Measurements from ENCODE around the gene THAP7. TPM values are rescaled to one million over a fixed set of nuclear protein-coding genes. Genes with fewer than 3 reads are reported as not detected.
A peak's percentile ranks its signal among the peaks of the same experiment; 100 is the strongest.

THAP7 gene
- total and polyA plus RNA-seq, 2 of the 13 experiments (the other 11 are each of a cell fraction or from before 2014, with no cell fraction given), result 13.0 to 25.5 TPM

DNA sequence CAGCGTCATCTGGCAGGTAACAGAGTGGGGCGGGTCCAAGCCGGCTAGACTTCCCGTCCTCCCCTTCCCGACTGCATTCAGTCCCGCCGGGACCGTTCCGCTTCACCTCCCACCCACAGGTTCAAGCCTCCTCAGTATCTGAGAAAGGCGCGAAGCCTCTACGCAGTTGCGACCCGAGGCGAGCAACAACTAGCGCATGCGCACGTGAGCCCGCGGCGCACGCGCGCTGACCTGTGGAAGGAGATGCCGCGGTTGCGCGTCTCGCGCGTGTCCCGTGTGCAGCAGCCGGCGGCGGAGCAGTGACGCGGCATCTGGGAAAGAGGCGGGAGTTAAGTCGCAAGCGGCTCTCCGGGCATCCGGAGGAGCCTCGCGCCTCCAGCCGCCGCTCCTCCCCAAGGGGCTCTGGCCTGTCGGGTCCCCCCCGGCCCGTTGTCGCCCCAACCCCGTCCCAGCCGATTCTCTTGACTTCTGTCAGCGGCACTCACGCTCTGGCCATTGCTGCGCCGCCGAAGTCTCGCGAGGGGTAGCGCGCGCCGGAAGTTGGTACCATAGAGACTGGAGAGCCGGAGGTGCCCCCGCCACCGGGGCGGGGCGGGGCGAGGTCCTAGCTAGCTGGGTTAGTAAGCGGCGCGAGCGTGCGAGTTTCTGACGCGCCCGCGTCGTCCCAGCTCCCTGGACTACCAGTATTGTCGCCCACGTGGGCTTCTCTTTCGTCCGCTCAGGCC is at the start of gene THAP7 (continued):
- TF ChIP-seq ATF2 (CRISPR knock-in tag; IDR thresholded peaks at IDR 0.05) (peak; percentile 44; the same call in 1 of the 2 replicates), ZNF549 (CRISPR knock-in tag; IDR thresholded peaks at IDR 0.05) (no peak), HNRNPL (IDR thresholded peaks at IDR 0.05; ENCODE audit: low read depth, low read length) (0 out of 2 replicates have a peak, but pooled peaks have one; percentile 42), MIER3 (CRISPR knock-in tag; IDR thresholded peaks at IDR 0.05; ENCODE audit: borderline replicate concordance) (peak; percentile 25; the same call in 1 of the 2 replicates), LBX2 (CRISPR knock-in tag; IDR thresholded peaks at IDR 0.05; ENCODE audit: borderline replicate concordance) (no peak; the same call in 1 of the 2 replicates), POLR2AphosphoS2 (IDR thresholded peaks at IDR 0.05; ENCODE audit: low read depth, low read length) (0 out of 2 replicates have a peak, but pooled peaks have one; percentile 16), ARNT (IDR thresholded peaks at IDR 0.05) (no peak), ZFP37 (CRISPR knock-in tag; IDR thresholded peaks at IDR 0.05; ENCODE audit: borderline replicate concordance) (0 out of 2 replicates have a peak, but pooled peaks have one; percentile 81), E2F5 (CRISPR knock-in tag; conservative IDR thresholded peaks at IDR 0.05) (peak; percentile 84), MAFF (IDR thresholded peaks at IDR 0.05; ENCODE audit: low read depth, low read length) (no peak), SRF (IDR thresholded peaks at IDR 0.05; ENCODE audit: low read depth, low read length) (peak; percentile 15; the same call in 1 of the 2 replicates), ZSCAN21 (CRISPR knock-in tag; IDR thresholded peaks at IDR 0.05; ENCODE audit: borderline replicate concordance) (peak; percentile 41; the same call in 1 of the 2 replicates), PLRG1 (conservative IDR thresholded peaks at IDR 0.05) (no peak), BORCS8-MEF2B (CRISPR knock-in tag; IDR thresholded peaks at IDR 0.05) (peak; percentile 69; the same call in 1 of the 2 replicates), ZNF781 (CRISPR knock-in tag; IDR thresholded peaks at IDR 0.05; ENCODE audit: borderline replicate concordance, not compliant biosample characterization) (peak; percentile 94), TBX3 (IDR thresholded peaks at IDR 0.05; ENCODE audit: borderline replicate concordance) (peak; percentile 50), ISL2 (CRISPR knock-in tag; IDR thresholded peaks at IDR 0.05) (peak; percentile 48), ZBTB42 (CRISPR knock-in tag; IDR thresholded peaks at IDR 0.05) (no peak; the same call in 1 of the 2 replicates), RFX1 (IDR thresholded peaks at IDR 0.05) (peak; percentile 18; the same call in 1 of the 2 replicates), BCL6 (CRISPR knock-in tag; IDR thresholded peaks at IDR 0.05) (peak; percentile 46; the same call in 1 of the 2 replicates), KMT2B (CRISPR knock-in tag; IDR thresholded peaks at IDR 0.05) (peak; percentile 73), MATR3 (CRISPR knock-in tag; IDR thresholded peaks at IDR 0.05) (no peak), ZNF558 (CRISPR knock-in tag; IDR thresholded peaks at IDR 0.05; ENCODE audit: borderline replicate concordance) (peak; percentile 92; the same call in 1 of the 2 replicates), GFI1 (CRISPR knock-in tag; IDR thresholded peaks at IDR 0.05; ENCODE audit: borderline replicate concordance) (no peak; the same call in 1 of the 2 replicates), ZNF432 (CRISPR knock-in tag; IDR thresholded peaks at IDR 0.05; ENCODE audit: borderline replicate concordance) (no peak)
- TF ChIP-seq, protein P1, sequence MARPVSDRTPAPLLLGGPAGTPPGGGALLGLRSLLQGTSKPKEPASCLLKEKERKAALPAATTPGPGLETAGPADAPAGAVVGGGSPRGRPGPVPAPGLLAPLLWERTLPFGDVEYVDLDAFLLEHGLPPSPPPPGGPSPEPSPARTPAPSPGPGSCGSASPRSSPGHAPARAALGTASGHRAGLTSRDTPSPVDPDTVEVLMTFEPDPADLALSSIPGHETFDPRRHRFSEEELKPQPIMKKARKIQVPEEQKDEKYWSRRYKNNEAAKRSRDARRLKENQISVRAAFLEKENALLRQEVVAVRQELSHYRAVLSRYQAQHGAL (CRISPR knock-in tag; IDR thresholded peaks at IDR 0.05; ENCODE audit: not compliant biosample characterization), result peak; percentile 35
